HG02943 (cell line): ENCODE results near the gene SLC35F3.
"Not testable (repeated sequence)": the region's sequence is repeated elsewhere in the genome, so short reads cannot be mapped to it uniquely, and the experiment has no call there.

Source experiments
- ATAC-seq: cut with Tn5 transposase; IDR thresholded peaks from one replicate; pipeline ENCODE4 v1.9.1; 2021; ENCODE audit warnings: mild to moderate bottlenecking, low read depth, moderate library complexity; ENCODE audit not compliant: unreplicated experiment

Gene SLC35F3

DNA sequence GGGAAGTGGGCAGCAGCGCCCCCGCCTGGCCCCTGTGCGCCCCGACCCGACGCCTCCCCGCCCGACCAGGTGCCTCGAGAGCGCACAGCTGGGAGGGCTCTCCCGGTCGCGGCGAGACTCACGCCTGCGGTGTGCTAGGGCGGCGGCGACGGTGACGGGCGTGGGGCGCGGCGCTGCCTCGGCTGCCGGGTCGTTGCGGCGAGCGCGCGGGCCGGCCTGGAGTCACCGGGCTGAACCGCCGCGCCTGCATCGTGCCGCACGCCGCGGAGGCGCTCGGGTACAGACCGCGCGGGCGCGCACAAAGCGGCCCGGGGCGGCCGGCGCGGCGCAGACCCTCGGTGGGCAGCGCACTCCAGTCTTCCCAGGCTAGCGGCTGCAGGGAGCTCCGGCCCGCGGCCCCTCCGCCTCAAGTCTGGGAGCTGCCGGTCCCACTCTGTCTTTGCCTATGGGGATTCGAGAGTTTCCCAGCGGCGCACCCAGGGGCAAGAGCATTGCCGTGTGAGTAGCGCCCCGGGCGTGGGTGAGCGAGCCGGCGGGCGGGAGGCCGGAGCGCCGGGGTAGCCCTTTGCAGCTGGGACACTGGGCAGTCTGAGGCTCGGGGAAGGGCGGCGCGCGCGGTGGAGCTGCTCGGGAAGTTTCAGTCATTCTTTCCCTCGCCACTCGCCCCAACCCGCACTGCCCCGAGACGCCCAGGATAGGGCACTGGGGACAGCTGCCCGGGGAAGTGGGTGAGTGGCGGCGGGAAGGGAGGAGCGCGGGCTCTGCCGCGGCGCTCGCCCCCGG, at the start of gene SLC35F3:
SLC35F3 (plus strand) TSS at position 44 of the 783 bp plus-strand sequence.
- no peak for ATAC-seq

DNA sequence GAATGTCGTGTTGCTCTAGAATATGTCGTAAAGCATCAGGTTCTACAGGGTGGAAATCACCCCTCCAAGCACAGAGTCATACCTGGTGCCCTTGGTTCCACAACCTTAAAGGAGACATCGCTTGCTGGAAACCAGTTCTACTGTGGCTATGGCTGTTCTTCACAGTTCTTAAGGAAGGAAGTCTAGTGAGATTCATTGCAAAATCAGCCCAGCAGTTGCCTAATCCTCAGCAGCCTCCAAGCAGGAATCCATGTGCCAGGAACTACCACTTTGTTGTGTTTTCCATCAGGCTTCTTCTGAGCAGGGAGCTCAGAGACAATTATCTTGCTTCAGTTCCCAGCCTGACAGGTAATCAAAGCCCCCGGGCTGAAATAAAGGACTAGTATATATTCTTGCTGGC, 45.0 kb upstream of the SLC35F3 start:
- ATAC-seq: no peak

DNA sequence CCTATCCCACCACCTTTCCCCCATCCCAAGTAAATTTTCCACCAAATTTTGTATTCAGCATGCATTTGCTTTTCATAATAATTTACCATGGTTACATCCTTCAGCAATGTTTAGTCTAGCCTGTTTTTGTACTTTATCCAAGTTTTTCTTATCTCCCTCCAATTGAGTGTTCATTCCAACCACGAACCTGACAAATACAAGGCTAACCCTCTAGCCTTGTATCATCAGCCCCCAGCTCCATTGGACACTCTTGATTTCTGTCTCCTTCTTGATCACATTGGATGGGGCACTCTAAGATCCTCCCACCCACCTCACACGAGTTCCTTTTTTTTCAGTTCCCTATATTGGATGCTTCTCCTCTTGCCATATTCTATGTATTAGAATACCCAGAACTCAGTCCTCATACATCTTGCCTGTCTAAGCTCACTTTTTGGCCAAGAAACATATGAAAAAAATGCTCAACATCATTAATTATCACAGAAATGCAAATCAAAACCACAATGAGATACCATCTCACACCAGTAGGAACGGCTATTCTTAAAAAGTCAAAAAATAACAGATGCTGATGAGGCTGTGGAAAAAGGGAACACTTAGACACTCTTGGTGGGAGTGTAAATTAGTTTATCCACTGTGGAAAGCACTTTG, 40.5 kb upstream of the SLC35F3 start:
- ATAC-seq: no peak

DNA sequence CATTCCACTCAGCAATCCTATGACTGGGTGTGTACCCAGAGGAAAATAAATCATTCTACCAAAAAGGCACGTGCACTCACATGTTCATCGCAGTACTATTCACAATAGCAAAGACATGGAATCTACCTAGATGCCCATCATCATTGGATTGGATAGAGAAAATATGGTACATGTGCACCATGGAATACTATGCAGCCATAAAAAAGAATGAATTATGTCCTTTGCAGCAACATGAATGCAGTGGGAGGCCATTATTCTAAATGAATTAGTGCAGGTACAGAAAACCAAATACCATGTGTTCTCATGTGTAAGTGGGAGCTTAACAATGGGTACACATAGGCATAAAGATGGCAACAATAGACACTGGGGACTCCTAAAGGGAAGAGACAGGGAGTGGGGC, 39.9 kb upstream of the SLC35F3 start:
- no peak for ATAC-seq

DNA sequence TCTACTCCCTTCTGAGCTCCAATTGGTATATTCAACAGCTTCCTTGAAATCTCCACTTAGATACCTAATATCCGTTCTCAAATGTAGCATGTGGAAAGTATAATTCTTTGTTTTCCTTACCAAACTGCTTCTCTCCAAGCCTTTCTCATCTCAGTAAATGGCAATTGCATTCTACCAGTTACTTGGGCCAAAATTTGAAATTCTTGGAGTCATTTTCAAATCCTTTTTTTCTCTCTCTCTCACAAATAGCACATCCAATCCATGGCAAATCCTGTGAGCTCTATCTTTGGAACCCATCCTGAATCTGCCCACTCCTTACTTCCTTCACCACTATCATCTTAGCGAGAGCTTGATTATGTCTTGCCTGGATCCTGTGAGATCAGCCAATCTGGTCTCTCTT, 39.3 kb upstream of the SLC35F3 start:
- no peak for ATAC-seq

DNA sequence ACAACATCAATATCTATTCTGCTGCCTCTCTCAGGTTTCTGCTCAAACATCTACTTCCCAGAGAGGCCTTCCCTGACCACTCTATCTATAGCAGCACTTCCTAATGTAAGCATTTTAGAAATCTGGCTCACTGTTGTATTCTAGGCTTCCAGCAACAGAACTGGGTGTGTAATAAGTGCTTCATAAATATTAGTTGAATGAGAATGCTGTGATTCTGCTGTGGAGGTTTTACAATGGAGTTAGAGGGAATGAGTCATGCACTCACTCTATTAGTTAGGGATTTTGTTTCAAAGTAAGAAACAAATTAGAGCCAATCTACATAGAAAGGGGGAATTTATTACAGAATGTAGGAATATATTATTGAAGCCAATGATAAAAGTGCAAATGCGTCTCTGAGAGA, 38.6 kb upstream of the SLC35F3 start:
- ATAC-seq: no peak

DNA sequence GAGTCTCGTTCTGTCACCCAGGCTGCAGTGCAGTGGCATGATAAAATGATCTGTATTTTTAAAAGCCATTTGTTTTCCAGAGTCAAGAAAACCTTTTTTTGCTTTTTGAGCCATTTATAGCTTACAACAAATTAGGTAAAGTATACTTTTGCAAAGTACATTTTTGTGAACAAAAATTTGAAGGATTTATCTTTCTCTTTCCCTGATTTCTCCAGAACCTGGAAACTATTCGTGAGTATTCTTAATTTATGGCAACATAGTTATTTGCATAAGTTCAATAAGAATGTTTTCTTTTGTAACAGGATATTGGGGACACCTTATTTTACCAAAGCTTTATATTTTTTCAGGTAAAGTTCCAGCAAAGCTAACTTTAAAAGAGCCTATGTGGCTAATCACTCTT, 37.4 kb upstream of the SLC35F3 start:
- ATAC-seq: no peak

DNA sequence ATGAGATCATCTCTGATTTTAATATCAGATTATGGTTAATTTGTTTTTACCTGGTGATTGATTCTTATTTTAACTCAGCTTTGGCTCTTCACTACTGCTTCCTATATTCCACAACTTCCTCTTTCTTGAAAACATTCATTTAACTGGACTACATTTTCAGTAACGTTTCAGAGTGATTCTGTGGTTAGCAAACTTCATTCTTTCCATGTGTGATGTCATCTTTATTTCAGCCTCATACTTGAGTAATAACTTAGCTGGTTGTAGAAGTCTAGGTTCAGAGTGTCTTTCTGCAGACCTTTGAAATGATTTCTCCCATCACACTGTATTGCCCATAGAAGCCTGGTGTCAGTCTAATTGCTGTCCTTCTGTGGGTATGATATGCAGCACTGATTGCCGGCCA, 36.0 kb upstream of the SLC35F3 start:
- no peak for ATAC-seq

DNA sequence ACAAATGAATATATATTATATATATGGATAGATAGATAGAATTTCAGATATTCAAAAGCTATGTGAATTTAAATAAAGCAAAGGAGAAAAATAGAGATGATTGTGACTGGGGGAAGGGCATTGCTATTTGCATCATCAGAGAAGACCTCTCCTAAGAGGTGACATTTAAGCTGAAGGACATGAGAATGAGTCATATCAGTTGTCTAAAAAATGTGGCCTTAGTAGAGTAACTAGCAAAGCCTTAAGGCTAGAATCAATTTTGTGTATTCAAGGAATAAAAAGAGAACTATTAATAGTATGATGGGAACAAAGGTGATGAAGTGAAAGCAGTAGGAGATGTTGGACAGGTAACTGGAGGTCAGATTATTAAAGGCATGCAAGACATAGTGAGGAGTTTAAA, 34.8 kb upstream of the SLC35F3 start:
- no peak for ATAC-seq

DNA sequence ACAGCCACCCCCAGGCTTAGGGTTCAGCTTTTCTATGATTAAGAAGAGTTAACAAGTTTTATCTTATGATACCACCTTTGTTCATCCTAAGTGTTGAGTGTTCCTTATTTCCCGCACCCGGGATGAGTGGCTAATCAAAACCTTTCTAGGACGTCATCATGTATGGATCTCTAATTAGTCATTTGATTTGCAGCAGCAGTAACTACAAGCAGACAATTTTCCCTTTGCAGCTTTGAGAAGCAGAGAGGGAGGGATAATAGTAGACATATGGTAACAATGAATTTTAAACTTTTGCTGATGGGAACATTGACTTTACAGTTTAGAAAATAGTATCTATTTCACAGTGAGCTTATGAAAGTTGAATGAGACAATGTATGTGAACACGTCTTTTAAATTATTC, 30.8 kb upstream of the SLC35F3 start:
- no peak for ATAC-seq

DNA sequence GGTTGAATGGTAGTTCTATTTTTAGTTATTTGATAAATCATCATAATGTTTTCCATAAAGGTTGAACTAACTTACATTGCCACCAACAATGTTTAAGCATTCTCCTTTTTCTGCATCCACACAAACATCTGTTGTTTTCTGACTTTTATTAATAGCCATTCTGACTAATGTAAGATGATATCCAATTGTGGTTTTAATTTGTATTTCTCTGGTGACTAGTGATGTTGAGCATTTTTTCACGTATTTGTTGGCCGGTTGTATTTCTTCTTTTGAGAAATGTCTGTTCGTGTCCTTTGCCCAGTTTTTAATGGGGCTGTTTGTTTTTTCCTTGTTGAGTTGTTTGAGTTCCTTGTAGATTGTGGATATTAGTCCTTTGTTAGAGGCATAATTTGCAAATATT, 24.6 kb upstream of the SLC35F3 start:
- no peak for ATAC-seq

DNA sequence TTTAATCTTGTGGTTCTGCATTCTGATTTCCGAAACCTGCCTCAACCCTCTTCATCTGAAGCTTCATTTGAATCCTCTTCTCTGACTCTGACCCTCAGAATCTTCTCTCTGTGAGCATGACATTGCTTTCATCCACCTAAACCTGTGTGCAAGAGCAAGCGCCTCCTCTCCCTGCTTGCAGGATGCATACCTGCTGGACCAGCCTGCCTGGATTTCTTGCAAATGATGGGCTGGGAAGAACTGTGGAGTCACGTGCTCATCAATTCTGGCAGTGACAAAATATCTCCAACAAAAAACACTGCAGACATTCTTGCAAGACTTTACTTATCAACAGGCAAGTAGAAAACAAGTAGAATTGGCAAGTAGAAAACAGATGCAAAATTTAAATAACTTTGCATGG, 20.8 kb upstream of the SLC35F3 start:
- ATAC-seq: no peak

DNA sequence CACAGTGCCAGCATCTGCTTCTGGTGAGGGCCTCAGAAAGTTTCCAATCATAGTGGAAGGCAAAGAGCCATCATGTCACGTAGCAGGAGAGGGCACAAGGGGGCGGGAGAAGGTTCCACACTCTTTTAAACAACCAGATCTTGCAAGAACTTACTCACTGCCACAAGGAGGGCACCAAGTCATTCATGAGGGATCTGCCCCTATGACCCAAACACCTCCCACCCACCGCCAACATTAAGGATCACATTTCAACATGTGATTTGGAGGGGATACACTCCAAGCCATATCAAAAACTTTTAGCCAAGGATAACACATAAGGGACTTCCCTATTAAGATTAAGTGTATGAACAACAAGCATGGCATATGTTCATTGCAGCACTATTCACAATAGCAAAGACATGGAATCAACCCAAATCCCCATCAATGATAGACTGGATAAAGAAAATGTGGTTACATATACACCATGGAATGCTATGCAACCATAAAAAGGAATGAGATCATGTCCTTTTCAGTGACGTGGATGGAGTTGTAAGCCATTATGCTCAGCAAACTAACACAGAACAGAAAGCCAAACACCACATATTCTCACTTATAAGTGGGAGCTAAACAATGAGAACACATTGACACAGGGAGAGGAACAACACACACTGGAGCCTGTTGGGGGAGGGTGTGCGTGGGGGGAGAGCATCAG, 19.9 kb upstream of the SLC35F3 start:
- no peak for ATAC-seq

DNA sequence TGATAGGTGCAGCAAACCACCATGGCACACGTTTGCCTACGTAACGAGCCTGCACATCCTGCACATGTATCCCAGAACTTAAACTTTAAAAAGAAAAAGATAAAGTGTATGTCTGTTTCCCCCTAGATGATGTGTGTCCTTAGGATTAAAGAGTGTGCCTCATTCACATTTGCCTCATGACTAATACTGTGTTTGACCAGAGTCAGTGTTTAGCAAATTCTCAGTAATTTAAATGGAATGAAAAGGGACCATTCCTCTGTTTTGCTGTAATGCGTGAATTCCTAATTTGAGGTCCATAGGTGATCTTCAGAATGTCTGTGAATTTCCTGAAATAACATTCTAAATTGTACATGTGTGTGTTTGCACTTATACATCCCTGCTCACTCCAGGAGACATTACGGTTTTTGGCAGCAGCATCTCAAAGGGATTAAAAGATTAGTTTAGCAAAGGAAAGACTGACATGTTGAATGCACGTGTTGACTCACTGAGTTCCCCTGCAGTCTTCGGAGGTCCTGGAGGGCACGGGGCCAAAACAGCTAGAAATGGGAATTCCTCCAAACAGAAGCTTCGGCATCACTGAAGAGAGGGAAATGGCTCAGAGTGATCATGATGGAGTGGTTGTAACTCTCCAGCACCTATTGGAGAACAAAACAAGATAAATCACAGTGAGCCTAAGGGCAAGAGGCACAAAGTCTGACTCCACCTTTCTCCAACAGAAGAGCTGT, 19.1 kb upstream of the SLC35F3 start:
- ATAC-seq: no peak

DNA sequence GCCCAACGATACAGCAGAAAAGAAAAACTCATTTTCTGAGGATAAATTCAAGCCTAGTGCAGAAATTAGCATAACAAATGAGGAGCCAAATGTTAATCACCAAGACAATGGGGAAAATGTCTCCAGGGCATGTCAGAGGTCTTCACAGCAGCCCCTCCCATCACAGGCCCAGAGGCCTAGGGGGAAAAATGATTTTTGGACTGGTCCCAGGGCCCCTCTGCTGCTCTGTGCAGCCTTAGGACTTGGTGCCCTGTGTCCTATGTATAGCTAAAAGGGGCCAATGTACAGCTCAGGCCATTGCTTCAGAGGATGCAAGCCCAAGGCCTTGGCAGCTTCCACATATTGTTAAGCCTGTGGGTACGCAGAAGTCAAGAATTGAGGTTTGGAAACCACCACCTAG, 13.3 kb upstream of the SLC35F3 start:
- ATAC-seq: not testable (repeated sequence)

DNA sequence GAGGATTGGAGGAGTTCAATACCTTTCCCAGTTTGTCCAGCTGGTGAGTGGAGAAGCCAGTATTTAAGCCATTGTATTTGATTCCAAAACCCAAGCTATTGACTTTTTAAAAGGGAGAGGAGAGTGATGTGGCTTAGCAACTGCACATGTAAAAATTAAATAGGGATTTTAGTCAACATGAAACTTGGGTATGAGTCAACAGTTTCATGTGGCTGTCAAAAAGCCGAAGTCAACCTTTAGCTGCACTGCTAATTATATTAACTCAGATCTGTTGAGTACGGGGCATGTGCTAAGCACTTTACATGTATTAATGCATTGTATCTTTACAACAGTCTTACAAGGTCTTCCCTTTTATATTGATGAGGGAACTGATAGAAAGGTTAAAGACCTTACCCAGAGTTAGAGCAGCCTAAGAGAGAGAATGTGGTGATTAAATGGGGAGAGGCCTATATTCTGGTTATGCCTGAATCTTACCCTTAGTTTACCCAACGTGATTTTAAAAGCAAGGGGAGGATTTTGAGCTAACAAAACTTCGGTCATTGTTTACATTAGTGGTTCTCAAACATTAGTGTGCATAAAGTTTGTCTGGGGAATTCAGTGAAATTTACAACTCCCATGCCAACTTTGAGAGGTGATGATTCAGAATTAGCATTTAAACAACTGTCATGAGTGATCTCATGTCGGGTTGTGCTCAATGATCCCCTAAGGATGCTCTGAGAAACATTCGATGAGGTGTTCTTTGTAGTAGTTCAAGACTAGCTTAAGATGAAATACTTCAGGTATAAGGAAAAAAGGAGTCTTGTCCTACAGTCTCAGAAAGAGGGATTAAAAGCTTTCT, 6.9 kb upstream of the SLC35F3 start:
- peak; percentile 89 for ATAC-seq

DNA sequence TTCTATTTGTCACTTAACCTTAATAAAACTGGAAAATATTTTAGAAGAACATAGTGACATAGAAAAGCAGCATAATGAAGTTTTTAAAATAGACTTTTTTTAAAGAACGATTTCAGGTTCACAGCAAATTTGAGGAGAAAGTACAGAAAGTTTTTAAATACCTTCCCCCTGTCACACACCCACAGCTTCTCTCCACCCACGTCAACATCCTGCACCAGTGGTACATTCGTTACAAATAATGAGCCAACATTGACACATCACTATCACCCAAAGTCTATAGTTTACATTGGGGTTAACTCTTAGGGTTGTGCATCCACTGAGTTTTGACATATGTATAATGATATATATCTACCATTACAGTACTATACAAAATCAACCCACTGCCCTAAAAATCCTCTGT, 3.0 kb upstream of the SLC35F3 start:
- no peak for ATAC-seq

DNA sequence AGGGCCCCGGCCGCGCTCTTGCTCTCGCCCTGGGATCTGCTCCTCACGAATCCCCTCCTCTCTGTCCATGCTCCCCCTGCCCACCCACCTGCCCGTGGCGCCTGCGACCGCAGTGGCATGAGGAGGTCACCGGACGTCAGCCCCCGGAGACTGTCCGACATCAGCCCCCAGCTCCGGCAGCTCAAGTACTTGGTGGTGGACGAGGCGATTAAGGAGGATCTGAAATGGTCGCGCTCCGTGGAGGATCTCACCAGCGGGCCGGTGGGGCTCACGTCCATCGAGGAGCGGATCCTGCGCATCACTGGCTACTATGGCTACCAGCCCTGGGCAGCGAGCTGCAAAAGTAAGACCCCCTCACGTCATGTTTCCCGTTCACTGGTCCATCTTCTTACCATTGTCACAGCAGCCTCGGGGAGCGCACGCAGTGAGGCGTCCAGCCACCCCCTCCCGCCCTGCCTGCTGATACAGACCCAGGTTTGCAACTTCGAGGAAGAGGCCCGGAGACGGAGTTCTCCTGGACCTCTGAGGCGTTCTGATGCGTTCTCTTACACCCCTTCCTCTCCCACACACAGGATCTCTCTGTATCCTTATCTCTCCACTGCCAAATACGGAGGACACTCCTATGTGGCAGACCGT, 1.1 kb downstream of the SLC35F3 start:
- ATAC-seq: no peak

DNA sequence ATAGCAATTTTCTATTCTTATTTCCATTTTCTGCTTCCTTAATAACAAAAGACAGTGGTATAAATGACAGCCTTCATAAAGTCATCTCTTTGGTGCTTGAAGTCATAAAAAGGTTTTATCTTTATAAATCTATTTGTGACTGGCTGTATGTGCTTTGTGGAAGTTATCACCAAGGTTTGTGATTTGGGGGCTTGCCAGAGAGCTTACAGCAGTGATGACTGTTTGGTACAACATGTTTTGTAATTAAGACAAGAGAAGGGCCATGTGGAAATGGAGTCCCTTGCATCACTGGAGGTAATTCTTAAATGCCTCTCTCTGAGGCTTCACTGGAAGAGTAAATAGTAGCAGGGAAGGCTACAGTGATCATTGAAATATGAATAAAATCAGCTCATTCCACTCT, 2.7 kb downstream of the SLC35F3 start:
- ATAC-seq: no peak

DNA sequence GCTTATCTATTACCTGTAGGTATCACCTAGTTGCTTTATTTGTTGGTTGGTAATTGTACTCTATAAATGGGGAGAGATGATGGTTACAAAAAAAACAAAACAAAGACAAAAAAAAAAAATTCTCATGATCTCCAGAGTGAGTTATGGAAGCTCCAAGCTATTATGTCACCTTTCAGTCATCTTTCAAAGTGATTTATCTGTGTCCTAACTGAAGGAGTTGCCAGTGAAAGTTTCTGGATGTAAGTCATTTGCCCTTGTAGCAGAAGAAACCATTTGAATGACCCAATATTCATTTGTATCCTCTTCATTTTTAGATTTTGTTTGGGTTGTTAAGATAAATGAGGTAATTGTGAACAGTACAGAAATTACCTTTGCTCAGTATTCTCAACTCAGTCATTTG, 3.6 kb downstream of the SLC35F3 start:
- ATAC-seq: no peak
